Measurements from ENCODE around the gene INPP1.

DNA sequence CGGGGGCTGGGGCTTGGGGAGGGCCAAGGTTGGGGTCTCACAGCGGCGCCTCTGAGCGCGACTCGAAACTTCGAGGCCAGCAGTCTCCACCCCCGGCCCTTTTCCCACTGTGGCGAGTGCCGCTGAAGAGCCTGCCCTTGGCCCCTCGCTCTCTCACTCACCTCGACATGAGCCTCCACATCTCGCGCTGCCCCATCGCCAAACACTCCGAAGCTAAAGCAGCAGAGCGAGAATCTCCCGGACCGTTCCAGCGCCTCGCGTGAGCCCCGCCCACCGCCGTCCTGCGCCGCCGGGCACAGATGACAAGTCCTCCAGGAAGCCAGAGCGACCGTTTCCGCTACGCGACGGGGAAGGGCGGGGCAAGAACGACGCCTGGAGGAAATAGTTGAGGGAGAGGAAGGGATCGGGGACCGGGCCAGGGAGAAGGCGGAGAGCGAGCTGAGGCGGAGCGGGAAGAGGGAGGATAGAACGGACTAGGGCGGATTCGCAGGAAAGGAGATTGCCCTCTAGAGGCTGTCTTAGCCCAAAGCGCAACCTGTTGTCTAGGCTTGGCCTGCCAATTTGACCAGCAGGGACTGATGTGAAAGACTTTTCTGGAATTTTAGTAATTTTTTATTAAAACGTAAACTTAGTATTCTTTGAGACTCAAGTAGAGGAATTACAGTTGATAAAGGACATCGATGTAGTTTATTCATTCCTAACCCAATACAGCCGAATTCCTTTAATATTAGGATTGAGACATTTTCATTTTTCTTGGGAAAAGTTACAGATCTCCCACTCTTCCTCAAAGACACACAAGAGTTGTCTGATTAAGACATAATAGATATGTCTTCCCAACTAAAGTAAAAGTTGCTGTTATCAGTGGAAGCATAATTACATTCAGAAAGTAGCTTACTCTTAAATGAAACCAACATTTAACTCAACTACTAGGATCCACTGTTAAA is 23.6 kb upstream of the INPP1 start, which contains the start of gene HIBCH:
- TF ChIP-seq, protein P1, sequence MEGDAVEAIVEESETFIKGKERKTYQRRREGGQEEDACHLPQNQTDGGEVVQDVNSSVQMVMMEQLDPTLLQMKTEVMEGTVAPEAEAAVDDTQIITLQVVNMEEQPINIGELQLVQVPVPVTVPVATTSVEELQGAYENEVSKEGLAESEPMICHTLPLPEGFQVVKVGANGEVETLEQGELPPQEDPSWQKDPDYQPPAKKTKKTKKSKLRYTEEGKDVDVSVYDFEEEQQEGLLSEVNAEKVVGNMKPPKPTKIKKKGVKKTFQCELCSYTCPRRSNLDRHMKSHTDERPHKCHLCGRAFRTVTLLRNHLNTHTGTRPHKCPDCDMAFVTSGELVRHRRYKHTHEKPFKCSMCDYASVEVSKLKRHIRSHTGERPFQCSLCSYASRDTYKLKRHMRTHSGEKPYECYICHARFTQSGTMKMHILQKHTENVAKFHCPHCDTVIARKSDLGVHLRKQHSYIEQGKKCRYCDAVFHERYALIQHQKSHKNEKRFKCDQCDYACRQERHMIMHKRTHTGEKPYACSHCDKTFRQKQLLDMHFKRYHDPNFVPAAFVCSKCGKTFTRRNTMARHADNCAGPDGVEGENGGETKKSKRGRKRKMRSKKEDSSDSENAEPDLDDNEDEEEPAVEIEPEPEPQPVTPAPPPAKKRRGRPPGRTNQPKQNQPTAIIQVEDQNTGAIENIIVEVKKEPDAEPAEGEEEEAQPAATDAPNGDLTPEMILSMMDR (IDR thresholded peaks at IDR 0.05; ENCODE audit: insufficient read depth, low read length), result peak; percentile 84
- peak; percentile 58; the same call in 1 of the 2 replicates for TF ChIP-seq SPI1 (IDR thresholded peaks at IDR 0.05; ENCODE audit: borderline replicate concordance, low read depth)
